ENCODE data around the gene NUP214.

DNA sequence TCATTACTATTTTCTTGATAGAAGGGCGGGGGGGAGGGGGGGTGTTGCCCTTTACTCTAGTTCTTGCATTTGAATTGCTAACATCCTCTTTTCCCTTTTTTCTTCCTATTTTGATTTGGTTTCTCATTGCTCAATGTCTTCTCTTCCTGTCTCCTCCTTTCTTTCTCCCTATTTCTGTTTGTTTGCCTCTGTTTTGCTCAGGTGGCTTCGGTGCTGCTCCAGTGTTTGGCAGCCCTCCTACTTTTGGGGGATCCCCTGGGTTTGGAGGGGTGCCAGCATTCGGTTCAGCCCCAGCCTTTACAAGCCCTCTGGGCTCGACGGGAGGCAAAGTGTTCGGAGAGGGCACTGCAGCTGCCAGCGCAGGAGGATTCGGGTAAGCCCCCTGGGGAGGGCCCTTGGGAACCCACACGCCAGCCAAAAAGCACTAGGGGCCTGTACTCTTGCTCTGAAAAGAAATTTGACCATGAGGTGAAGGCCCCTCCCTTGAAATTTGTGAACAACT, 102.6 kb downstream of the NUP214 start:
- TF ChIP-seq POLR2A (IDR thresholded peaks at IDR 0.05) = no peak
- TF ChIP-seq, protein P1, sequence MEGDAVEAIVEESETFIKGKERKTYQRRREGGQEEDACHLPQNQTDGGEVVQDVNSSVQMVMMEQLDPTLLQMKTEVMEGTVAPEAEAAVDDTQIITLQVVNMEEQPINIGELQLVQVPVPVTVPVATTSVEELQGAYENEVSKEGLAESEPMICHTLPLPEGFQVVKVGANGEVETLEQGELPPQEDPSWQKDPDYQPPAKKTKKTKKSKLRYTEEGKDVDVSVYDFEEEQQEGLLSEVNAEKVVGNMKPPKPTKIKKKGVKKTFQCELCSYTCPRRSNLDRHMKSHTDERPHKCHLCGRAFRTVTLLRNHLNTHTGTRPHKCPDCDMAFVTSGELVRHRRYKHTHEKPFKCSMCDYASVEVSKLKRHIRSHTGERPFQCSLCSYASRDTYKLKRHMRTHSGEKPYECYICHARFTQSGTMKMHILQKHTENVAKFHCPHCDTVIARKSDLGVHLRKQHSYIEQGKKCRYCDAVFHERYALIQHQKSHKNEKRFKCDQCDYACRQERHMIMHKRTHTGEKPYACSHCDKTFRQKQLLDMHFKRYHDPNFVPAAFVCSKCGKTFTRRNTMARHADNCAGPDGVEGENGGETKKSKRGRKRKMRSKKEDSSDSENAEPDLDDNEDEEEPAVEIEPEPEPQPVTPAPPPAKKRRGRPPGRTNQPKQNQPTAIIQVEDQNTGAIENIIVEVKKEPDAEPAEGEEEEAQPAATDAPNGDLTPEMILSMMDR (IDR thresholded peaks at IDR 0.05) = no peak

Data from uterus (tissue), 2 donors.